GM18519 (cell line): ENCODE measurements around the gene ZHX3.

ENCODE experiments used
- ATAC-seq: cut with Tn5 transposase; IDR thresholded peaks from one replicate; pipeline ENCODE4 v1.9.1; 2021; ENCODE audit warnings: mild to moderate bottlenecking, moderate library complexity; ENCODE audit not compliant: unreplicated experiment, low FRiP score

ZHX3 gene

GRCh38 chr20:41232973-41233926 lies 84.3 kb downstream of the ZHX3 start:
- no peak for ATAC-seq

- ATAC-seq: no peak
Measured at GRCh38 chr20:41231136-41231535, 86.4 kb downstream of the ZHX3 start.

- ATAC-seq: no peak
Measured at GRCh38 chr20:41230136-41230535, 87.4 kb downstream of the ZHX3 start.

GRCh38 chr20:41229259-41229658 lies 88.3 kb downstream of the ZHX3 start:
- ATAC-seq: no peak

GRCh38 chr20:41228858-41229257 lies 88.7 kb downstream of the ZHX3 start:
- no peak for ATAC-seq

GRCh38 chr20:41226426-41226825 lies 91.1 kb downstream of the ZHX3 start:
- ATAC-seq: no peak

- ATAC-seq: no peak
Measured at GRCh38 chr20:41225091-41225490, 92.4 kb downstream of the ZHX3 start.

GRCh38 chr20:41224281-41224680 lies 93.2 kb downstream of the ZHX3 start:
- no peak for ATAC-seq

GRCh38 chr20:41223112-41223511 lies 94.4 kb downstream of the ZHX3 start:
- no peak for ATAC-seq

- ATAC-seq: no peak
Measured at GRCh38 chr20:41222703-41223102, 94.8 kb downstream of the ZHX3 start.

GRCh38 chr20:41222296-41222695 lies 95.2 kb downstream of the ZHX3 start:
- no peak for ATAC-seq

- no peak for ATAC-seq
Measured at GRCh38 chr20:41221614-41222218, 95.8 kb downstream of the ZHX3 start.

GRCh38 chr20:41219824-41220223 lies 97.7 kb downstream of the ZHX3 start:
- no peak for ATAC-seq

- ATAC-seq: no peak
Measured at GRCh38 chr20:41218466-41218865, 99.1 kb downstream of the ZHX3 start.

- no peak for ATAC-seq
Measured at GRCh38 chr20:41217422-41217821, 100.1 kb downstream of the ZHX3 start.

GRCh38 chr20:41214666-41215065 lies 102.9 kb downstream of the ZHX3 start:
- no peak for ATAC-seq

GRCh38 chr20:41214202-41214601 lies 103.3 kb downstream of the ZHX3 start:
- ATAC-seq: no peak

GRCh38 chr20:41213150-41213820 lies 104.2 kb downstream of the ZHX3 start:
- ATAC-seq: no peak

- no peak for ATAC-seq
Measured at GRCh38 chr20:41205313-41205712, 112.2 kb downstream of the ZHX3 start.

GRCh38 chr20:41204304-41205265 lies 112.9 kb downstream of the ZHX3 start:
- ATAC-seq: no peak
